22Rv1 (cell line): ENCODE results near the gene ZNF423.

Experiments used
- ZFX ChIP-seq: fragments of 450-650 bp; IDR thresholded peaks from 2 replicates; pipeline ENCODE4 v1.6.1; 2017; ENCODE audit warnings: antibody characterized with exemption, borderline replicate concordance
- TF ChIP-seq, protein P1 (sequence below): fragments of 450-650 bp; IDR thresholded peaks from 2 replicates; pipeline ENCODE4 v1.5.1; 2017; ENCODE audit warnings: mild to moderate bottlenecking

- TF ChIP-seq, protein P1, sequence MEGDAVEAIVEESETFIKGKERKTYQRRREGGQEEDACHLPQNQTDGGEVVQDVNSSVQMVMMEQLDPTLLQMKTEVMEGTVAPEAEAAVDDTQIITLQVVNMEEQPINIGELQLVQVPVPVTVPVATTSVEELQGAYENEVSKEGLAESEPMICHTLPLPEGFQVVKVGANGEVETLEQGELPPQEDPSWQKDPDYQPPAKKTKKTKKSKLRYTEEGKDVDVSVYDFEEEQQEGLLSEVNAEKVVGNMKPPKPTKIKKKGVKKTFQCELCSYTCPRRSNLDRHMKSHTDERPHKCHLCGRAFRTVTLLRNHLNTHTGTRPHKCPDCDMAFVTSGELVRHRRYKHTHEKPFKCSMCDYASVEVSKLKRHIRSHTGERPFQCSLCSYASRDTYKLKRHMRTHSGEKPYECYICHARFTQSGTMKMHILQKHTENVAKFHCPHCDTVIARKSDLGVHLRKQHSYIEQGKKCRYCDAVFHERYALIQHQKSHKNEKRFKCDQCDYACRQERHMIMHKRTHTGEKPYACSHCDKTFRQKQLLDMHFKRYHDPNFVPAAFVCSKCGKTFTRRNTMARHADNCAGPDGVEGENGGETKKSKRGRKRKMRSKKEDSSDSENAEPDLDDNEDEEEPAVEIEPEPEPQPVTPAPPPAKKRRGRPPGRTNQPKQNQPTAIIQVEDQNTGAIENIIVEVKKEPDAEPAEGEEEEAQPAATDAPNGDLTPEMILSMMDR: no peak
- TF ChIP-seq ZFX: no peak
These were observed 12.9 kb downstream of the ZNF423 start for GRCh38 chr16:49842972-49843371.
